ENCODE results near the gene DNAH14. TPM values are rescaled to one million over a fixed set of nuclear protein-coding genes. Genes with fewer than 3 reads are reported as not detected.

The DNAH14 gene
- total RNA-seq, 2 donors from 2014 or later, result 36.6 to 41.6 TPM

DNA sequence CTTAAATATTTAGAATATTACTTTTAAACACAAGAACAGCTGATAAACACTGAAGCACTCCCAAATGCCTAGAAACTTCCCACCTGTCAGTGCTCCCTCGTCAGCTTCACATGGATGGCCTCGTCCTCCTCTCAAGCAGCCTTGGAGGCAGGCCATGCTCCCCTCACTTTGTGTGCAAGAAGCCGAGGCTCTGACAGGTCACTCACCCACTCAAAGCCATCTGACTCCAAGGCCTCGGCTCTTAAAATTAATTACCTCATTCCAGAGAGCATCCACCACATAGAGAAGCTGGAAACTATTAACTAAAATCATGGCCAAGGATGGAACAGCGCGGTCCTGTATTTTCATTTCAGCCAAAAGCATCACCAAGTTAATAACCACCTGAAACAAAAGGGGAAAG, 480.6 kb downstream of the DNAH14 start:
- no peaks in the 10 kb centered on the region for H3K9me3 ChIP-seq (ENCODE audit: control insufficient read depth, low read length)
- peaks cover 49% of the 10 kb centered on the region for H3K4me1 Mint-ChIP-seq
- peaks cover 43% of the 10 kb centered on the region for H3K36me3 Mint-ChIP-seq (ENCODE audit: low read depth)
- no peak overlapping the region for H3K4me3 ChIP-seq (ENCODE audit: low read length)
- H3K4me1 ChIP-seq (ENCODE audit: control insufficient read depth, insufficient read depth, low read length), result peaks cover 5% of the 10 kb centered on the region
- no peak for DNase-seq
- 85 to 93% methylated on average over 4 to 6 of the region's 6 CpGs for WGBS, 2 experiments (ENCODE audit: insufficient coverage in 1 of 2, insufficient read length in 1 of 2)
- no peaks in the 10 kb centered on the region for H3K9me3 Mint-ChIP-seq
- H3K9ac ChIP-seq (ENCODE audit: extremely low read depth, low read length, poor library complexity, severe bottlenecking), result no peak overlapping the region
- peaks cover 52% of the 10 kb centered on the region for H3K27me3 Mint-ChIP-seq (ENCODE audit: insufficient read depth)
- no peak overlapping the region for H3K27ac Mint-ChIP-seq
- H3K36me3 ChIP-seq (ENCODE audit: control insufficient read depth, insufficient read depth, low read length), result peaks cover 92% of the 10 kb centered on the region
- H3K4me3 Mint-ChIP-seq, result no peak overlapping the region
- no peak overlapping the region for H3K27ac ChIP-seq (ENCODE audit: low read depth, low read length)
- no peak for TF ChIP-seq CTCF (conservative IDR thresholded peaks at IDR 0.05)
- no peaks in the 10 kb centered on the region for H3K27me3 ChIP-seq (ENCODE audit: control insufficient read depth, insufficient read depth, low read length, poor library complexity, severe bottlenecking)

DNA sequence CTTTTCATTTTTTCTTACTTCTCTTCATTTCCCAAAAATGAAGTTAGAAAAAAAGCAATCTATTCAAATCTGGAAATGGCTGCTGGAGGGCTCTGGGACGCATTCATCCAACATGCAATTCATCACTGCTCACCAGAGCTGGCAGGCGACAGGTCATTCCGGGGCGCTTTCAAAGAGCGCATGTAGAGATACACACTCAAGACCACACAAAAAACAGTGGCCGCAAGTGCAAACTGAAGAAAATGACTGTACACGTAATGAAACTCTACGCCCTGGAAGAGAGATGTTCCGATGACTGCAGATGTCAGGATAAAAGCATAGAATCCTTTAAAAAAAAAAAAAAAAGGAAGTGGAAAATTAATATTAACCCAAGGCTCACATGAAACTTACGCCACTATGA, 482.8 kb downstream of the DNAH14 start:
- Histone ChIP-seq H3K4me1 (ENCODE audit: control insufficient read depth, insufficient read depth, low read length) (peaks cover 8% of the 10 kb centered on the region), H3K27ac (ENCODE audit: low read depth, low read length) (no peak overlapping the region), H3K36me3 (ENCODE audit: control insufficient read depth, insufficient read depth, low read length) (peaks cover 92% of the 10 kb centered on the region), H3K27me3 (ENCODE audit: control insufficient read depth, insufficient read depth, low read length, poor library complexity, severe bottlenecking) (no peaks in the 10 kb centered on the region), H3K9ac (ENCODE audit: extremely low read depth, low read length, poor library complexity, severe bottlenecking) (no peak overlapping the region), H3K9me3 (ENCODE audit: control insufficient read depth, low read length) (no peaks in the 10 kb centered on the region), H3K4me3 (ENCODE audit: low read length) (no peak overlapping the region)
- H3K9me3 Mint-ChIP-seq, result no peaks in the 10 kb centered on the region
- H3K27ac Mint-ChIP-seq, result no peak overlapping the region
- no peak for TF ChIP-seq CTCF (conservative IDR thresholded peaks at IDR 0.05)
- no peak overlapping the region for H3K4me3 Mint-ChIP-seq
- DNase-seq, result no peak
- peaks cover 44% of the 10 kb centered on the region for H3K36me3 Mint-ChIP-seq (ENCODE audit: low read depth)
- peaks cover 51% of the 10 kb centered on the region for H3K4me1 Mint-ChIP-seq
- peaks cover 36% of the 10 kb centered on the region for H3K27me3 Mint-ChIP-seq (ENCODE audit: insufficient read depth)
- WGBS, 2 experiments (ENCODE audit: insufficient coverage in 1 of 2, insufficient read length in 1 of 2), result 85 to 93% methylated on average over 5 to 10 of the region's 10 CpGs

DNA sequence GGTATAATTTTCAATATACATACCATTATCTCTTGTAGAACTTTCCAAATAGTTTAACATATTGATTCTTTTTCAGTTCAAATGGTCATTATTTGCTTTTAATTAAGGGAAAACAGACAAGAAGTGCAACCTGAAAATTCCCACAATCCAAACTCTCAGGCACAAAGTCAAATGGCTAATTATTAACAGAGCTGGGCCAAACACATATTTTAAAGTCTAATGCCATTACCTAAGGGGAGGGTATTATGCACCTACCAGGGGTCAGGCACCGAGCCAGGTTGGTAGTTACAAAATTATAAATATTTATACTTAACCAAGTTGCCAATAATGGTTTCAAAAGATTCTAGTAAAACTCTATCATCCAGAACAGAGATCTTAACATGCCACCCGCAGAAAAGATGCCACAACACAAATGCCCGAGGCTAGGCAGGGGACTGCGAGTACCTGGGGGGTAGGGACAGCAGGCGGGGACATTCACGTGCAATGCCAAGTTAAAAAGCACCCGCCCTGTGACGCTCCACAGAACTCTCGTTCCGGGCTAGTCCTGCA, 483.4 kb downstream of the DNAH14 start:
- H3K27me3 ChIP-seq (ENCODE audit: control insufficient read depth, insufficient read depth, low read length, poor library complexity, severe bottlenecking), result no peaks in the 10 kb centered on the region
- H3K4me1 ChIP-seq (ENCODE audit: control insufficient read depth, insufficient read depth, low read length), result peaks cover 8% of the 10 kb centered on the region
- no peak overlapping the region for H3K9ac ChIP-seq (ENCODE audit: extremely low read depth, low read length, poor library complexity, severe bottlenecking)
- H3K9me3 ChIP-seq (ENCODE audit: control insufficient read depth, low read length), result no peaks in the 10 kb centered on the region
- WGBS, 2 experiments (ENCODE audit: insufficient coverage in 1 of 2, insufficient read length in 1 of 2), result 91 to 93% methylated on average over 7 to 9 of the region's 10 CpGs
- Mint-ChIP-seq H3K4me3 (no peak overlapping the region), H3K9me3 (no peaks in the 10 kb centered on the region), H3K36me3 (ENCODE audit: low read depth) (peaks cover 49% of the 10 kb centered on the region), H3K27me3 (ENCODE audit: insufficient read depth) (peaks cover 32% of the 10 kb centered on the region), H3K27ac (no peak overlapping the region), H3K4me1 (peaks cover 51% of the 10 kb centered on the region)
- no peak for DNase-seq
- no peak for TF ChIP-seq CTCF (conservative IDR thresholded peaks at IDR 0.05)
- H3K36me3 ChIP-seq (ENCODE audit: control insufficient read depth, insufficient read depth, low read length), result peaks cover 92% of the 10 kb centered on the region
- no peak overlapping the region for H3K27ac ChIP-seq (ENCODE audit: low read depth, low read length)
- H3K4me3 ChIP-seq (ENCODE audit: low read length), result no peak overlapping the region
